ENCODE data around the gene COX6A2. TPM values are rescaled to one million over a fixed set of nuclear protein-coding genes. Genes with fewer than 3 reads are reported as not detected.

Gene COX6A2
- polyA plus RNA-seq, 1 donor (not counting 4 experiments of a cell fraction or from before 2014, with no cell fraction given) = not detected

GRCh38 chr16:31459687-31460581 lies 31.8 kb upstream of the COX6A2 start:
- H3K4me1 ChIP-seq (ENCODE audit: control insufficient read depth, extremely low read depth, insufficient read depth, low read length) = peaks cover 42% of the 10 kb centered on the region
- peaks cover 39% of the 10 kb centered on the region for H3K79me2 ChIP-seq (ENCODE audit: control insufficient read depth, insufficient read depth, low read length)
- peak; percentile 94 for DNase-seq (ENCODE audit: low read depth, low spot score)
- peak overlapping the region; percentile 75 to 96 (median 95) for H3K4me3 ChIP-seq (ENCODE audit: control insufficient read depth in 2 of 3, extremely low read depth in 1 of 3, insufficient read depth in 2 of 3, low read depth in 1 of 3, low read length in 3 of 3)
- peaks cover 9% of the 10 kb centered on the region for H4K20me1 ChIP-seq (ENCODE audit: control insufficient read depth, extremely low read depth, insufficient read depth, low read length)
- H3K27me3 ChIP-seq (ENCODE audit: control insufficient read depth, extremely low read depth, insufficient read depth, low read length) = no peaks in the 10 kb centered on the region
- peak overlapping the region; percentile 96 for H2AFZ ChIP-seq (ENCODE audit: control insufficient read depth, low read length)
- no peaks in the 10 kb centered on the region for H3K9me3 ChIP-seq (ENCODE audit: control insufficient read depth, low read depth, low read length)
- H3K9me1 ChIP-seq (ENCODE audit: control insufficient read depth, extremely low read depth, insufficient read depth, low read length) = peaks cover 2% of the 10 kb centered on the region
- dilution Hi-C loops (cut with MboI; ENCODE audit: extremely low pct_ligation_motif_present, low sequenced_read_pairs) = no loop called here
- H3K27ac ChIP-seq (ENCODE audit: control insufficient read depth, insufficient read depth, low read length) = peak overlapping the region; percentile 99
- TF ChIP-seq EZH2 (IDR thresholded peaks at IDR 0.05; ENCODE audit: low read length) = no peak
- TF ChIP-seq CTCF (optimal IDR thresholded peaks at IDR 0.05 in 1 of 3, IDR thresholded peaks at IDR 0.05 in 1 of 3, conservative IDR thresholded peaks at IDR 0.05 in 1 of 3; ENCODE audit: extremely low read depth in 1 of 3, insufficient read depth in 2 of 3, low read length in 3 of 3) = no peak
- H3K9ac ChIP-seq (ENCODE audit: control insufficient read depth, extremely low read depth, insufficient read depth, low read length) = peak overlapping the region; percentile 94
- peak; percentile 64 for FAIRE-seq
- H3K36me3 ChIP-seq (ENCODE audit: control insufficient read depth in 2 of 2, extremely low read depth in 1 of 2, insufficient read depth in 2 of 2, low read length in 2 of 2) = peaks cover 10 to 24% of the 10 kb centered on the region in 2 experiments
- peak overlapping the region; percentile 100 for H3K4me2 ChIP-seq (ENCODE audit: control insufficient read depth, extremely low read depth, insufficient read depth, low read depth, low read length)

GRCh38 chr16:31458844-31459686 lies 30.9 kb upstream of the COX6A2 start, which contains the start of gene ARMC5:
Gene ARMC5 (plus strand): TSS chr16:31459501. CDS start chr16:31459525, 24 bp downstream.
- H4K20me1 ChIP-seq (ENCODE audit: control insufficient read depth, extremely low read depth, insufficient read depth, low read length) = peaks cover 9% of the 10 kb centered on the region
- no peaks in the 10 kb centered on the region for H3K9me3 ChIP-seq (ENCODE audit: control insufficient read depth, low read depth, low read length)
- peak within 1 kb of the TSS; percentile 96 for H2AFZ ChIP-seq (ENCODE audit: control insufficient read depth, low read length)
- H3K36me3 ChIP-seq (ENCODE audit: control insufficient read depth in 2 of 2, extremely low read depth in 1 of 2, insufficient read depth in 2 of 2, low read length in 2 of 2) = peaks cover 7 to 24% of the 10 kb centered on the region in 2 experiments
- H3K9me1 ChIP-seq (ENCODE audit: control insufficient read depth, extremely low read depth, insufficient read depth, low read length) = peaks cover 2% of the 10 kb centered on the region
- H3K79me2 ChIP-seq (ENCODE audit: control insufficient read depth, insufficient read depth, low read length) = peaks cover 40% of the 10 kb centered on the region
- H3K4me3 ChIP-seq (ENCODE audit: control insufficient read depth in 2 of 3, extremely low read depth in 1 of 3, insufficient read depth in 2 of 3, low read depth in 1 of 3, low read length in 3 of 3) = peak within 1 kb of the TSS; percentile 75 to 96 (median 95)
- dilution Hi-C loops (cut with MboI; ENCODE audit: extremely low pct_ligation_motif_present, low sequenced_read_pairs) = no loop called here
- DNase-seq (ENCODE audit: low read depth, low spot score) (peak; percentile 89), FAIRE-seq (peak; percentile 67)
- peaks cover 48% of the 10 kb centered on the region for H3K4me1 ChIP-seq (ENCODE audit: control insufficient read depth, extremely low read depth, insufficient read depth, low read length)
- H3K27ac ChIP-seq (ENCODE audit: control insufficient read depth, insufficient read depth, low read length) = peak within 1 kb of the TSS; percentile 99
- H3K4me2 ChIP-seq (ENCODE audit: control insufficient read depth, extremely low read depth, insufficient read depth, low read depth, low read length) = peak within 1 kb of the TSS; percentile 100
- H3K9ac ChIP-seq (ENCODE audit: control insufficient read depth, extremely low read depth, insufficient read depth, low read length) = peak within 1 kb of the TSS; percentile 94
- TF ChIP-seq EZH2 (IDR thresholded peaks at IDR 0.05; ENCODE audit: low read length) (no peak), CTCF (optimal IDR thresholded peaks at IDR 0.05 in 1 of 3, IDR thresholded peaks at IDR 0.05 in 1 of 3, conservative IDR thresholded peaks at IDR 0.05 in 1 of 3; ENCODE audit: extremely low read depth in 1 of 3, insufficient read depth in 2 of 3, low read length in 3 of 3) (peak in 2 of 3 experiments; percentile 60 to 63)
- H3K27me3 ChIP-seq (ENCODE audit: control insufficient read depth, extremely low read depth, insufficient read depth, low read length) = no peaks in the 10 kb centered on the region

Data from keratinocyte (primary cell).